CD4-positive, alpha-beta T cell treated with Interleukin-21 for 1 hour (primary cell): ENCODE results near the gene TOX4.

Source experiments
- DNase-seq: peaks from one replicate; pipeline ENCODE4 v3.0.0-alpha.2; 2020

Gene TOX4

GRCh38 chr14:21505012-21505553 lies 28.1 kb downstream of the TOX4 start:
- DNase-seq: peak; percentile 40

DNA sequence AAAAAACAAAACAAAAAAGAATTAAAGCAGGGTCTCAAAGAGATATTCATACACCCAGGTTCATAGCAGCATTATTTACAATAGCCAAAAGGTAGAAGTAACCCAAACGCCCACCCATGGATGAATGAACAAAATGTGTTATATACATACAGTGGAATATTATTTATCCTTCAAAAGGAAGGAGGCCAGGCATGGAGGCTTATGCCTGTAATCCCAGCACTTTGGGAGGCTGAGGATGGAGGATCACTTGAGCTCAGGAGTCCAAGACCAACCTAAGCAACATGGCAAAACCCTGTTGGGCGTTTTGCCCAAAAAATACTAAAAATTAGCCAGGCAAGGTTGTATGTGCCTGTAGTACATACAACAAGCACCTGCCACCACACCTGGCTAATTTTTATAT lies 29.6 kb downstream of the TOX4 start:
- DNase-seq: no peak

GRCh38 chr14:21509432-21510143 lies 32.6 kb downstream of the TOX4 start:
- DNase-seq: peak; percentile 18

DNA sequence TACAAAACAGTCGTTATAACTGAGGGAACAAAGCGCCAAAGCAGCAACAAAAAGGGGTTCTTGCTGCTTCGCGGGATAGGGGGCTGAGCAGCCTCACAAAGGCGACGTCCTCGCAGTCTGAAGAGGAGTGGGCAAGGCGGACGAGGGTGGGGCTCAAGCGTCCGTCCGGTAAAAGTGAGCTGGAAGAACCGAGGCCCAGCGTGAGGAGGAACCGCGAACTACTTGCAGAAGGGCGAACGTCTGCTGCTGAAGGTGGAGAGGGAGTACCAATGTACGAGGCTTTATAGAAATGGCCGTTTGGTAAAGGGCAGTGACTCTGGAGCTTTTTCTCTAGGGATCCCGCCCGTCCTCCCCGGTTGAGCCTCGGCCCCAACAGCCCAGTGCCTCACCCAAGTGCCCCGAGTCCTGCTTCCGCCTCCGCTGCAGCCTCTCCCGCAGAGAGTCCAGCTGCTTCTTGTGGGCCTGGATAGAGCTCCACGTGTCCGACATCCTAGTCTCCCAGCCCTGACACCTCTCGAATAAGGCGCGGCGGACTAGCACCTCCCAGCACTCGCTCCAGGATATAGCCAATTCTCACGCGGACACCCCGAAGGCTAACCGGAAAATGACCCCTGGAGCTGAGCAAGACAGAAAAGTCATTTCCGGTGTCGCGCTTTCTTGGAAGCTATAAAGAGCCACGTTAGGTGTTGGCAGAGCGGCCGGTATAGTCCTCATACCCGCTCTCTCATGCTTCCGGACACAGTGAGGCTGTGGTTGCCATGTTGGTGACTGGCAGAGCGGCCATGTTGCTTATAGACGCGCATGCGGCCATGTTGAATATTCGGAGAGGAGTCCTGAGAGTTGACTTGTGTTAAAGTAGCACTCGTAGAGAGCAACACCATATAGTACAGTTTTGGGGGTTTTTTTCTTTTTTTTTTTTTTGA lies 34.0 kb downstream of the TOX4 start, which contains the start of gene METTL3:
TSS of gene METTL3 (minus strand) at position 606 of the 923 bp plus-strand sequence. CDS start at position 489, 117 bp downstream.
- DNase-seq: peak; percentile 97

GRCh38 chr14:21514341-21514740 lies 37.3 kb downstream of the TOX4 start:
- no peak for DNase-seq

GRCh38 chr14:21518725-21519124 lies 41.7 kb downstream of the TOX4 start:
- DNase-seq: no peak

GRCh38 chr14:21520767-21521166 lies 43.8 kb downstream of the TOX4 start:
- no peak for DNase-seq

DNA sequence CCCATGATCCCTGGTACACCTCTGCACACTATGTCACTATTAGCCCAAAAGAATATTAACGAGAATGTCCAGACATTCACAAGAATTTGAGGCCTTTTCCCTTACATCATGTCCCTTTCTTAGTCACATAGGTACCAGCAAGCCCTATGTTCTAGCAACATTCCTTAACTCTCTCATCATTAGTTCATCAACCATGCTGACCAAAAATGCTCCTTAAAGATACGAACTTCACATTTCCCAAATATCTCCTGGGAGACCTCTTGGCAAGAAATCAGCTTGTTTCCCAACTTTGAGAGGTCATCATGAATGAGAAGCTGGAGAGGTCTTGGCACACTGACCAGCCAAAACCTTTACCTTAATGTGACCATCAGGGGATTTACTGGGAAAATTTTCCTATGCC lies 44.5 kb downstream of the TOX4 start:
- no peak for DNase-seq

GRCh38 chr14:21523203-21523602 lies 46.2 kb downstream of the TOX4 start:
- no peak for DNase-seq

DNA sequence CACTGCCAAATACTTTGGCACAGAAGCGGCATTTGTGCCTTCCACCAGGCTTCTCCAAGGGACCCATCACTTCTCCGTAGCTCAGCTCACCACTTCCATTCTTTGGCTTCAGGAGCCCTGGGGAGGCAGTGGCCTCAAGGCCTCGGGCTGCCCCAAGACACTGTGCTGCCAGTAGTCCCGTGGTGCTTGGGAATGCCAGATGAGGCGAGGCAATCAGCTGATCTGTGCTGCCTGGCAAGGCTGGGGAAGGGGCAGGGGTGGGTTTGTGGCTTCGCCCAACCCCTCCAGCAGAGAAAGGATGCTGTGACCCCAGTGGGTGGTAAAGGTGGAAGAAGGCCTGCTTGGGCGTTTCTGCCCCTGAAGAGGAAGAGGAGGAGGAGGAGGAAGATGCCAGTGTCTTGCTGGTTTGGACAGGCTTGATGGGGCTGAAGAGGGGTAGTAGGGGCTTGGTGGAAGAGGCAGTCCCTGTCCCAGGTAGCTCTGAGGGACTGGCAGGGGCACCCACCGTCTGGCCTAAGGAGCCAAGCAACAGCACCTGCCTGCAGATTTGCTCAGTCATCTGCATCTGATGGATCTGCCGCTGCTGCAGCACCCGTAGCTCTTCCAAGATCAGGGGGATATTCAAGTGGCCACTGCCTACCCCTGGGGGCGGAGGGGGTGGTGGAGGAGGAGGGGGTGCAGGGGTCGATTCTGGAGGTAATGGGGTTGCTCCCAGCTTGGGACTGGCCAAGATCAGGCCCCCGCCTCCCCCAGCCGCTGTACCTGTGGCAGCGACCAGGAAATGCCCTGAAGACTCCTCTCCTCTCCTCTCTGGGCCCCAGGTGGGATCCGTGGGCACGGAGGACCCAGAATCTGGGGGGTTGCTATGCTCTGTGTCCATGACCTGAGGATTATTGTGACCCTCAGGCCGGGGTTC lies 47.8 kb downstream of the TOX4 start:
- DNase-seq: no peak

DNA sequence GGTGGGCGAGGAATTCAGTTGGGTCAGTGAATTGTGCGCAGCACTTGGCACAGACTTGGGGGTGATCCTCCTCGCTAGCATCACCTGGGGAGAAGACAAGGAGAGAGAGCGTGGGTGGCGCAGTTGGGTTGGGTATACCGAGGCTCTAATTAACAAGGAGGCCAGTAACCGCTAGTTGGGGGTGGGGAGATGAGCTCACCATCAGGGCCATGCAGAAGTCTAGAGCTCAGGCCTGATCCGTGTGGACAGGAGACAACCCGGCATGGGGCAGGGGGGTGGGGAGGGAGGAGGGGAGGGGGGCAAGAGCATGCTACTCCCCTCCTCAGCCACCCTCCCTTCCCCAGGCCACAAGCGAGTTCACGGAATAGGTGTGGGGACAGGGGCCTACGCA lies 48.6 kb downstream of the TOX4 start:
- no peak for DNase-seq

GRCh38 chr14:21525962-21526671 lies 49.1 kb downstream of the TOX4 start, which contains the start of gene SALL2:
Gene SALL2, minus strand, starts transcription at chr14:21526346. Its CDS starts 219 bp downstream, at chr14:21526127.
- DNase-seq: peak; percentile 71

DNA sequence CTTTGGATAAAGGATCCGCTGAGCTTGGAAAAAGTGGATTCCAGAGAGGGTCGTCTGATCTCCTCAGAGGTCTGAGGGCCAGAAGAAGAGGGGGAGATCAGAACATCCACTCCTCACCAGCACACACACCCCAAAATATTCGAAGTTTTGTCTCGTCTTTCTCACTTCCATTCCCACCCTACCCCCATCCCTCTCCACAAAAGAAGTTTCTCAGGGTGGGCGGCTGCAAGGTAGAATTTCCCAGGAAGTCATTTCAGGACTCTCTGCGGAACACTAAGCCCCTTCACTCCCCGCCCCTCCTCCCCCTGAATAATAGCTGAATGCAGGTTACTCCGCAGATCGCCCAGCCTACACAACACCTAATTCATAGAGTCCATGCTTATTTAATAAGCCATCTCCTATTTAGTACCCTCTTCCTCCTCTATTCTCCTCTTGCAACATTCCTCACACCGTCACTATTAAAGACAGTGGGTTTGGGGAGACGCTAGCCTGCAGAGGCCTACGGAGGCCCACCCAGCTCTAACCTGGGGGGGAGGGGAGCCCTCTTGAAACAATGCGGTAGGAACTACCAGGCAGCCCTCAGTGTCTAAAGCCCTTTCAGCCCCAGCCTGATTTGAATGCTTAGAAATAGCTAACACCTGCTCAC lies 49.8 kb downstream of the TOX4 start:
- no peak for DNase-seq

GRCh38 chr14:21527318-21527679 lies 50.3 kb downstream of the TOX4 start:
- DNase-seq: no peak

DNA sequence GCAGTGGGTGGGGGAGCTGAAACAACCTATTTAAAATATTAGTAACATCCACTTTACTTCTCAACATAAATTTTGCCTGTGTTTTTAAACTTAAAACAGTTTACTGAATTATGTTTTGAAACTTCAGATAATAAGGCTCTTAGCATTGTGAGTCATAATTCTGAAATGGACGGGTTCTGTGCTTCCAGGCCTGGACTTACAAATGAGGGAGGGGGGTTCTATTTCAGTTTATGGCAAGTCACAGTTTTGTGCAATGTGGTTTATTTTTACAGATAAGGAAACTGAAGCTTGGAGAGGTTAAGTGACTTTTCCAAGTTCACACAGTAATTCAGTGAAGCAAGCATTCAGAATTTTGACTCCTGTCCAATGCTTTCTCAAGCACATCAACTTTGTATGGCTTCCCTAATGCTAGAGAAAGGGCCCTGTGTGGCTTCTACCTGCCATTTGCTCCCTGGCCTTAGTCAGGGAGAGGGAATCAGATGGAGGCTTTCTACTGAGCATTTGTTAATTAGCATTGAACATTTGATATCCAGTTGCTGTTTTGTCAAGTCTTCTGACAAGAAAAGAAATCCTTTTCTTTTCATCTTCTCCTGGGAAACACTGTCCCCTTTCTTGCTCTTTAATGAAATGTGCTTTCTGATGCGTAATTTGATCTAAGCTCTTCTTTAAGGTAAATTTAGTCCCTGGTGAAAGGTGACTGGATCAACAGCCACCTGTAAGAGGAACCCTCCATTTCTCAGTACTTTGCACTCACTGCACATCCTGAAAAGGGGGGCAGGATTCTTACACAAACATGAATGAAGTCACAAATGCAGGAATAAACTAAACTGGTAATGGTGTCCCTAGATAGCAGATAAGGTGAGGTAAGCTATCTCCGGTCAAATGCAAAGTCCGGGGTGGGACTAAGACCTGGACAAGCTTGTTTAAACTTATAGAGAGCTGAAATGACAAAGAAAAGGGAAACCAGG lies 51.7 kb downstream of the TOX4 start:
- DNase-seq: no peak

- no peak for DNase-seq
Observed at GRCh38 chr14:21529515-21529914, 52.5 kb downstream of the TOX4 start.

GRCh38 chr14:21533294-21533693 lies 56.3 kb downstream of the TOX4 start:
- DNase-seq: no peak

GRCh38 chr14:21534576-21534975 lies 57.6 kb downstream of the TOX4 start:
- DNase-seq: no peak

- DNase-seq: no peak
Observed at GRCh38 chr14:21535545-21536417, 58.8 kb downstream of the TOX4 start.
